ENCODE measurements around the gene ERG.

Gene ERG

GRCh38 chr21:38389896-38390295 lies 108.4 kb downstream of the ERG start:
- DNase-seq (ENCODE audit: low read depth in 2 of 2): no peak

- no peak for DNase-seq (ENCODE audit: low read depth in 2 of 2)
Observed at GRCh38 chr21:38389354-38389676, 109.0 kb downstream of the ERG start.

- no peak for DNase-seq (ENCODE audit: low read depth in 2 of 2)
Observed at GRCh38 chr21:38388647-38389353, 109.5 kb downstream of the ERG start.

GRCh38 chr21:38388203-38388602 lies 110.1 kb downstream of the ERG start:
- no peak for DNase-seq (ENCODE audit: low read depth in 2 of 2)

- no peak for DNase-seq (ENCODE audit: low read depth in 2 of 2)
Observed at GRCh38 chr21:38386967-38387366, 111.3 kb downstream of the ERG start.

GRCh38 chr21:38385427-38386175 lies 112.7 kb downstream of the ERG start:
- no peak for DNase-seq (ENCODE audit: low read depth in 2 of 2)

GRCh38 chr21:38384675-38385426 lies 113.4 kb downstream of the ERG start:
- DNase-seq (ENCODE audit: low read depth in 2 of 2): no peak

- no peak for DNase-seq (ENCODE audit: low read depth in 2 of 2)
Observed at GRCh38 chr21:38384238-38384560, 114.1 kb downstream of the ERG start.

GRCh38 chr21:38383411-38384237 lies 114.7 kb downstream of the ERG start:
- no peak for DNase-seq (ENCODE audit: low read depth in 2 of 2)

GRCh38 chr21:38380481-38381137 lies 117.7 kb downstream of the ERG start:
- DNase-seq (ENCODE audit: low read depth in 2 of 2): no peak

GRCh38 chr21:38379147-38379546 lies 119.1 kb downstream of the ERG start:
- DNase-seq (ENCODE audit: low read depth in 2 of 2): no peak

GRCh38 chr21:38377165-38378088 lies 120.8 kb downstream of the ERG start:
- DNase-seq (ENCODE audit: low read depth in 2 of 2): no peak

GRCh38 chr21:38376693-38377092 lies 121.6 kb downstream of the ERG start:
- no peak for DNase-seq (ENCODE audit: low read depth in 2 of 2)

- DNase-seq (ENCODE audit: low read depth in 2 of 2): no peak
Observed at GRCh38 chr21:38376235-38376634, 122.0 kb downstream of the ERG start.

GRCh38 chr21:38367646-38368045 lies 130.6 kb downstream of the ERG start:
- no peak for DNase-seq (ENCODE audit: low read depth in 2 of 2)

GRCh38 chr21:38365521-38365920 lies 132.8 kb downstream of the ERG start:
- no peak for DNase-seq (ENCODE audit: low read depth in 2 of 2)

GRCh38 chr21:38363693-38364092 lies 134.6 kb downstream of the ERG start:
- DNase-seq (ENCODE audit: low read depth in 2 of 2): no peak

- no peak for DNase-seq (ENCODE audit: low read depth in 2 of 2)
Observed at GRCh38 chr21:38361324-38361723, 137.0 kb downstream of the ERG start.

GRCh38 chr21:38359835-38360234 lies 138.4 kb downstream of the ERG start:
- no peak for DNase-seq (ENCODE audit: low read depth in 2 of 2)

- no peak for DNase-seq (ENCODE audit: low read depth in 2 of 2)
Observed at GRCh38 chr21:38359090-38359489, 139.2 kb downstream of the ERG start.

All from stimulated activated CD4-positive, alpha-beta T cell treated with anti-CD3 and anti-CD28 coated beads, Interleukin-1b, Interleukin-23, amount 100 ng/mL, for 1 hour (primary cell).